MM.1S (cell line): Measurements from ENCODE around the gene ACSS1.

Experiments
- DNase-seq: peaks from one replicate; pipeline ENCODE4 v3.0.0-alpha.2; 2015
- H2AFZ ChIP-seq: fragments of 300-600 bp; sonication (generic); 2 replicates; pipeline ENCODE4 v1.6.0; 2016; ENCODE audit warnings: antibody characterized with exemption, low read length
- H3F3A ChIP-seq: fragments of 300-600 bp; sonication (generic); 2 replicates; pipeline ENCODE4 v1.6.1; 2016; ENCODE audit warnings: mild to moderate bottlenecking, antibody characterized with exemption, low read length, moderate library complexity, mixed read lengths; ENCODE audit not compliant: insufficient read depth
- H3K27ac ChIP-seq: fragments of 300-600 bp; sonication (generic); 2 replicates; pipeline ENCODE4 v1.5.1; 2016; ENCODE audit warnings: mild to moderate bottlenecking, low read length
- H3K27me3 ChIP-seq: fragments of 300-600 bp; sonication (generic); replicated peaks from 2 replicates; pipeline ENCODE4 v1.6.0; 2016; ENCODE audit warnings: low read length; ENCODE audit not compliant: insufficient read depth
- H3K36me3 ChIP-seq: fragments of 300-600 bp; sonication (generic); replicated peaks from 2 replicates; pipeline ENCODE4 v1.6.1; 2016; ENCODE audit warnings: mild to moderate bottlenecking, low read length, mixed read lengths; ENCODE audit not compliant: insufficient read depth
- H3K4me1 ChIP-seq: fragments of 300-600 bp; sonication (generic); 2 replicates; pipeline ENCODE4 v1.6.1; 2016; ENCODE audit warnings: low read length, mixed read lengths
- H3K4me2 ChIP-seq: fragments of 300-600 bp; sonication (generic); 2 replicates; pipeline ENCODE4 v1.6.0; 2016; ENCODE audit warnings: low read depth, low read length
- H3K4me3 ChIP-seq: fragments of 300-600 bp; sonication (generic); 2 replicates; pipeline ENCODE4 v1.5.1; 2016; ENCODE audit warnings: low read length, mixed read lengths
- H3K79me2 ChIP-seq: fragments of 300-600 bp; sonication (generic); 2 replicates; pipeline ENCODE4 v1.6.1; 2016; ENCODE audit warnings: mixed run types, low read length, mixed read lengths
- H3K9ac ChIP-seq: fragments of 300-600 bp; sonication (generic); 2 replicates; pipeline ENCODE4 v1.6.1; 2016; ENCODE audit warnings: low read length, mixed read lengths
- H3K9me2 ChIP-seq: fragments of 300-600 bp; sonication (generic); replicated peaks from 2 replicates; pipeline ENCODE4 v1.6.1; 2016; ENCODE audit warnings: mild to moderate bottlenecking, low read length, mixed read lengths; ENCODE audit not compliant: insufficient read depth
- H3K9me3 ChIP-seq: fragments of 300-600 bp; sonication (generic); replicated peaks from 2 replicates; pipeline ENCODE4 v1.6.1; 2016; ENCODE audit warnings: mild to moderate bottlenecking, low read length, mixed read lengths; ENCODE audit not compliant: insufficient read depth
- H4K20me1 ChIP-seq: fragments of 300-600 bp; sonication (generic); 2 replicates; pipeline ENCODE4 v1.6.1; 2016; ENCODE audit warnings: mild to moderate bottlenecking, low read length, moderate library complexity, mixed read lengths; ENCODE audit not compliant: insufficient read depth
- EZH2 ChIP-seq: fragments of 300-600 bp; sonication (generic); optimal IDR thresholded peaks from 2 replicates; pipeline ENCODE3; 2017; ENCODE audit warnings: low read depth, mild to moderate bottlenecking, antibody characterized with exemption, low read length, mixed read lengths
- EZH2phosphoT487 ChIP-seq: fragments of 300-600 bp; sonication (generic); IDR thresholded peaks from 2 replicates; pipeline ENCODE4 v1.6.1; 2018; ENCODE audit warnings: antibody characterized with exemption, low read length
- TF ChIP-seq, protein P1 (sequence below): fragments of 300-600 bp; sonication (generic); IDR thresholded peaks from 2 replicates; pipeline ENCODE4 v1.5.1; 2016; ENCODE audit warnings: antibody characterized with exemption, low read length, mixed read lengths

ACSS1 gene

DNA sequence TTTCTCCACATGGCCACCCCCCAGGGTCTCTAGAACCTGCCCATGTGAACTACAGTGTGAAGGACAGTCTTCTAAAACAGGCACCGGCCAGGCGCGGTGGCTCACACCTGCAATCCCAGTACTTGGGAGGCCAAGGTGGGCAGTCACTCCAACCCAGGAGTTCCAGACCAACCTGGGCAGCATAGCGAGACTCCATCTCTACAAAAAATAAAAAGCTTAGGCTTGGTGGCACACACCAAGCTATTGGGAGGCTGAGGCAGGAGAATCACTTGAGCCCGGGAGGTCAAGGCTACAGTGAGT lies 13.7 kb downstream of the ACSS1 start:
- H3K9ac ChIP-seq, result no peak overlapping the region
- 0 out of 2 replicates have a peak, but pooled peaks cover 5% of the 10 kb centered on the region for H3K4me1 ChIP-seq

DNA sequence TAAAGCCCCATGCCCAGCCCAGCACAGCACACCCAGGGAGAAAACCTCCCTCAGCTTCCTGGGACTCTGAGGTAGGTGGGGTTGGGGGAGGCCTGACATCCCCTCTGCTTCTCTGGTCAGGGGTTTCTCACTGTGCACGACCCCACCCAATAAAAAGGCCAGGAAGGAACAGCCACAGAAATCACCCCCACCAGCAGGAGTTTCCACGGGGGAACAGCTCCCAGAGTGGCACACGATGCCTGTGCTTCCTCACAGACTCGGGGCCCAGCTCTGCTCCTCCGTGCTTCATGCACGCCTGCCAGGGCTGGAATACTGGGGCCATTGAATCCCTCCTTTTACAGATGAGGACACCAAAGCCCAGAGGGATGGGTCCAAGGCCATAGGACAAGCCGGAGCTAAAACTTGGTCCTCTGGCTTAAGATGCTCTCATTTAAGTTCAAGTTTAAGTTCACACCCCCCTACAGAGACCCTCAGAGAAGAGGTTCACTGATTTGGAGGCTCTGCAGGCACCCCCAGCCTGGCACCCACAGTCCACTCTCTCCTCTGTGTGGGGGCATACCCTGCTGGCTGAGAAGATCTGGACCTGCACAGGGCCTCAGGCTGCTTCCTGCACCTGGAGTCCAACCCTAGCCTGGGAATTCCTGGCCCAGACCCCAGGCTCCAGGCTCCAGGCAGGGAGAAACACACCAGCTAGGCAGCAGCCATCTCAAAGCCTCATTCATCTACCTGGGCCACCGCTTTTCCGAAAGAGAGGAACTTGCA lies 14.3 kb downstream of the ACSS1 start:
- H3K79me2 ChIP-seq, result peaks cover 87% of the 10 kb centered on the region
- TF ChIP-seq EZH2 (no peak), EZH2phosphoT487 (no peak)
- TF ChIP-seq, protein P1, sequence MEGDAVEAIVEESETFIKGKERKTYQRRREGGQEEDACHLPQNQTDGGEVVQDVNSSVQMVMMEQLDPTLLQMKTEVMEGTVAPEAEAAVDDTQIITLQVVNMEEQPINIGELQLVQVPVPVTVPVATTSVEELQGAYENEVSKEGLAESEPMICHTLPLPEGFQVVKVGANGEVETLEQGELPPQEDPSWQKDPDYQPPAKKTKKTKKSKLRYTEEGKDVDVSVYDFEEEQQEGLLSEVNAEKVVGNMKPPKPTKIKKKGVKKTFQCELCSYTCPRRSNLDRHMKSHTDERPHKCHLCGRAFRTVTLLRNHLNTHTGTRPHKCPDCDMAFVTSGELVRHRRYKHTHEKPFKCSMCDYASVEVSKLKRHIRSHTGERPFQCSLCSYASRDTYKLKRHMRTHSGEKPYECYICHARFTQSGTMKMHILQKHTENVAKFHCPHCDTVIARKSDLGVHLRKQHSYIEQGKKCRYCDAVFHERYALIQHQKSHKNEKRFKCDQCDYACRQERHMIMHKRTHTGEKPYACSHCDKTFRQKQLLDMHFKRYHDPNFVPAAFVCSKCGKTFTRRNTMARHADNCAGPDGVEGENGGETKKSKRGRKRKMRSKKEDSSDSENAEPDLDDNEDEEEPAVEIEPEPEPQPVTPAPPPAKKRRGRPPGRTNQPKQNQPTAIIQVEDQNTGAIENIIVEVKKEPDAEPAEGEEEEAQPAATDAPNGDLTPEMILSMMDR, result no peak
- DNase-seq, result no peak
- H3F3A ChIP-seq, result no peaks in the 10 kb centered on the region
- no peak overlapping the region for H3K4me2 ChIP-seq
- H3K27me3 ChIP-seq, result no peaks in the 10 kb centered on the region
- peaks cover 9% of the 10 kb centered on the region for H3K4me1 ChIP-seq
- no peaks in the 10 kb centered on the region for H3K9me2 ChIP-seq
- no peaks in the 10 kb centered on the region for H4K20me1 ChIP-seq
- no peak overlapping the region for H3K27ac ChIP-seq
- H3K9me3 ChIP-seq, result no peaks in the 10 kb centered on the region
- H2AFZ ChIP-seq, result no peak overlapping the region
- no peak overlapping the region for H3K9ac ChIP-seq
- H3K36me3 ChIP-seq, result 0 out of 2 replicates have a peak, but pooled peaks cover 4% of the 10 kb centered on the region
- no peak overlapping the region for H3K4me3 ChIP-seq

More for the DNA sequence above, 13.7 kb downstream of the ACSS1 start:
- Histone ChIP-seq H3F3A (no peaks in the 10 kb centered on the region), H3K9me2 (no peaks in the 10 kb centered on the region), H3K27ac (no peak overlapping the region), H4K20me1 (no peaks in the 10 kb centered on the region), H2AFZ (no peak overlapping the region), H3K4me2 (no peak overlapping the region), H3K27me3 (no peaks in the 10 kb centered on the region), H3K79me2 (peaks cover 87% of the 10 kb centered on the region), H3K4me3 (no peak overlapping the region), H3K36me3 (0 out of 2 replicates have a peak, but pooled peaks cover 4% of the 10 kb centered on the region), H3K9me3 (no peaks in the 10 kb centered on the region)
- DNase-seq, result no peak
- TF ChIP-seq EZH2, result no peak
- TF ChIP-seq, protein P1, result no peak
- no peak for TF ChIP-seq EZH2phosphoT487

DNA sequence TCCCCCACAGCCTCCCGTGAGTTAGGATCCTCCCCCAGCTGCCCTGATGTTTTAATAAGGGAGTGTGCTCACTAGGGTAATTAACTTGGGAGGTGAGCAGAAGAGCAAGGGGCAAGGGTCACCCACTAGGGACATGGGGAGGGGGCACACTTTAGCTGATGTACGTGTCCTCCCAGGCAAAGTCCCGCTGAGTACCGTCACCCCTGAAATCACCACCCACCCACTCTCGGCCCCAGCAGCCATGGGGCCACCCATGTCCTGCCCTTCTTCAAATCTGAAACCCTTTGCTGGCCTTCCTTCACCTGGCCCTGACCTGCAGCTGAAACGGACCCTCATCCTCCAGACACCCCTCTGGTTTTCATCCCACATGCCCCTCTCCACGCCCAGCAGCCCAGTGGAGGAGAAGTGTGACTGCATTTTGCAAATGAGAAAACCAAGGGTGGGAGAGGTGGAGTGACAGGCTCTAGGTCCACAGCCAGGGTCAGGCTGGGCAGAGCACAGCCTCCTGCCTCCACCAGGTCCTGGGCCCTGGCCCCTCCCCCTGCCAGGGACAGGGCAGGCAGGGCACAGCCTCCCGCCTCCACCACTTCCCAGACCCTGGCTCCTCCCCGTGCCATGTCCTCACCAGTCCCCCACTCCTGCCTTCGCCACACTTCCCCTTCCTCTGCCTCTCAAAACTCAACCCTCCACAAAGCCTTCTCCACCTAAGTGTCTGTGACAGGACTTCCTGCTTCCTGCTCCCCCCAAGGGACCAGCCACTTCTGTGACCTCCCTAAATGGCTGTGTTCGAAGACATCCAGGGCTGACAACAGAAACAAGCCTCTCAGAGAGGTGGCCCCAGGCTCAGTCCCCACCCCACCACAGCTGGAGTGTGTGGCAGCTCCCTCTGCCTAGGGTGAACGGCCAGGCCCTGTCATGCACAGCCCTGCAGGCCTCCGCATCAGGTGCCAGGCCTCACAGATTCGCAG lies 15.1 kb downstream of the ACSS1 start:
- H3K4me3 ChIP-seq, result no peak overlapping the region
- H2AFZ ChIP-seq, result no peak overlapping the region
- no peaks in the 10 kb centered on the region for H3K27me3 ChIP-seq
- H3K4me1 ChIP-seq, result peaks cover 17% of the 10 kb centered on the region
- no peaks in the 10 kb centered on the region; the same call in 1 of the 2 replicates for H3F3A ChIP-seq
- DNase-seq, result no peak
- 0 out of 2 replicates have a peak, but pooled peaks cover 2% of the 10 kb centered on the region for H3K36me3 ChIP-seq
- H3K27ac ChIP-seq, result no peak overlapping the region
- TF ChIP-seq, protein P1, result no peak
- TF ChIP-seq EZH2 (no peak), EZH2phosphoT487 (no peak)
- H3K79me2 ChIP-seq, result peaks cover 87% of the 10 kb centered on the region
- H3K9me3 ChIP-seq, result no peaks in the 10 kb centered on the region
- H4K20me1 ChIP-seq, result no peaks in the 10 kb centered on the region
- H3K4me2 ChIP-seq, result no peak overlapping the region
- no peaks in the 10 kb centered on the region for H3K9me2 ChIP-seq
- H3K9ac ChIP-seq, result no peak overlapping the region
